ENCODE results near the gene PVALEF. TPM values are rescaled to one million over a fixed set of nuclear protein-coding genes. Genes with fewer than 3 reads are reported as not detected.

PVALEF gene
- total and polyA plus RNA-seq, 2 of the 13 experiments (the other 11 are each of a cell fraction or from before 2014, with no cell fraction given): 0.18 TPM

GRCh38 chr17:81209141-81209540, 43.8 kb downstream of the PVALEF start:
- in situ Hi-C loops (cut with HindIII; ENCODE audit: extremely low pct_ligation_motif_present, low pct_unique_long_range_greater_than_20kb): no loop called here
- peaks cover 14 to 39% of the 10 kb centered on the region in 2 experiments for H3K36me3 ChIP-seq (replicated peaks in 1 of 2; ENCODE audit: control insufficient read depth in 1 of 2, insufficient read depth in 2 of 2, low read length in 2 of 2)
- POLR2A ChIA-PET: no interaction called here

More at GRCh38 chr17:81209141-81209540, 43.8 kb downstream of the PVALEF start:
- 96% methylated on average over 12 of the region's 16 CpGs for WGBS (ENCODE audit: low lambda C conversion rate)
- H4K20me1 ChIP-seq (ENCODE audit: insufficient read depth, low read length): no peaks in the 10 kb centered on the region
- no peak overlapping the region for H3K4me2 ChIP-seq (ENCODE audit: low read depth, low read length)
- DNase-seq (ENCODE audit: low spot score) (no peak), ATAC-seq (no peak), FAIRE-seq (no peak)
- H3K79me2 ChIP-seq (ENCODE audit: insufficient read depth, low read length): no peaks in the 10 kb centered on the region
- intact Hi-C loops (cut with micrococcal nuclease; ENCODE audit: unreplicated experiment): no loop called here
- no TSS peak for BruUV-seq (replicated peaks)
- no peaks in the 10 kb centered on the region for H3K27me3 ChIP-seq (ENCODE audit: control insufficient read depth in 1 of 2, insufficient read depth in 2 of 2, low read length in 2 of 2)
- CTCF ChIA-PET (ENCODE audit: low intra/inter-chr PET ratio, low total read pairs): no interaction called here
- TF ChIP-seq ZFY (CRISPR knock-in tag; IDR thresholded peaks at IDR 0.05): no peak
- TF ChIP-seq ZNF205 (CRISPR knock-in tag; IDR thresholded peaks at IDR 0.05): no peak
- no peak for TF ChIP-seq ZNF318 (CRISPR knock-in tag; IDR thresholded peaks at IDR 0.05)
- no peaks in the 10 kb centered on the region for H3K4me1 ChIP-seq (ENCODE audit: insufficient read depth, low read length)
- H3K9ac ChIP-seq (ENCODE audit: insufficient read depth, low read depth, low read length): no peak overlapping the region
- no peak overlapping the region for H3K4me3 ChIP-seq (replicated peaks in 1 of 3; ENCODE audit: insufficient read depth in 1 of 3, low read depth in 2 of 3, low read length in 3 of 3)
- H3K9me3 ChIP-seq (ENCODE audit: low read length): no peaks in the 10 kb centered on the region
- H2AFZ ChIP-seq (ENCODE audit: low read length): no peak overlapping the region
- H3K27ac ChIP-seq (ENCODE audit: extremely low read length, insufficient read depth, low read length): no peak overlapping the region
